ENCODE results near the gene H1-8.
"Not testable (repeated sequence)": the region's sequence is repeated elsewhere in the genome, so short reads cannot be mapped to it uniquely, and the experiment has no call there.

Gene H1-8

DNA sequence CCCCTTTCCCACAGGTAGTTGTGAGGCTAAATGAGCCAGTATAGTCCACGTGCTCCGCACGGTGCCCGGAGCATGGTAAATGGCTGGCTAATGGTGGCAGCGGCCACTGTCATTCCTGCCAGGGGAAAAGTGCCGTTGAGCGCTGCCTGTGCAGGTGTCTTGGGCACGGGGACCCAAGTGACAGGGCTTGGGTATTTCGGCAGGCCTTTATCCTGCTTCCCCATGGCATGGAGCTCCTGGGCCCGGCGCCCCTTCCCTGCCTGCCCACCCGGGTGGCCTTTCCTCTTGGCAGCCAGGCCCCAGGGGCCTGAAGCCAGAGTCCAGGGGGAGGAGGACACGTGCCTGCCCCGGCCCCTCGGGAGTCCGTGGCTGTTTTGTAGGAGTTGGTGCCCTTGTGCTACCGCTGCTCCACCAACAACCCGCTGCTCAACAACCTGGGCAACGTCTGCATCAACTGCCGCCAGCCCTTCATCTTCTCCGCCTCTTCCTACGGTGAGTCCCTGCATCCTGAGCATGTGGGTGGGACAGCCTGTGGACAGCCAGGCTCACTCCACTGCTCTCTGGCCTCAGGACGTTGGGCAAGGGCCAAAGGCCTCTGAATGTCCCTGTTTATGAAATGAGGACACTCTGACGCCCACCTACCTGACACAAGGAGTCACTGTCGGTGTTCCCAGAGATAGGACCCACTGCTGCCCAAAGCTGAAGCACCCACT is 27.7 kb upstream of the H1-8 start:
- not testable (repeated sequence) for DNase-seq (ENCODE audit: low read depth)

- DNase-seq (ENCODE audit: low read depth) = not testable (repeated sequence)
Measured at GRCh38 chr3:129515821-129516432, 27.0 kb upstream of the H1-8 start.

GRCh38 chr3:129517516-129517915 is 25.5 kb upstream of the H1-8 start:
- DNase-seq (ENCODE audit: low read depth) = no peak

DNA sequence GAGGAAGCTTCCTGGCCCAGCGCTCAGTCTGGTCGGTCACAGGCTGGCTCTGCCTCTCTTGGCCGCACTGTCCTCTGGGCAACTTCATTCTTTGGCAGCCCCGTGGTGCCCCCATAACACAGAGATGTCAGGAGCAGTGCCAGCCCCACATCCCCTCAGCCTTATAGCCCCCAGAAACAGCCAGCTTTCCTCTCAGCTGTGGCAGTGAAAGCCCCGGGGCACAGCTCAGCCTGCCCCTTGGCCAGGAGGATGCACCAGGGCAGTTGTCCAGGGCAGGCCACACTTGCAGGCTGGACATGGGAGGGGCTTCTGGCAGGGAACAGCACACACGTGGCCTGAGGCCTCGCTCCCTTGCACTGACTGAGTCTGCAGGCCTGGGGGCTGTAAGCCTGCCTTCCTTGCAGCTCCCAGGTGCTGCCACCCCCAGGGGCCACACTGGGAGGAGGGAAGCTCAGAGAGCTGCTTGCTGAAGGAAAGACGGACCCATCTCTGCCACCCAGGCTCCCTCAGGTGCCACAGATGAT is 24.9 kb upstream of the H1-8 start:
- no peak for DNase-seq (ENCODE audit: low read depth)

DNA sequence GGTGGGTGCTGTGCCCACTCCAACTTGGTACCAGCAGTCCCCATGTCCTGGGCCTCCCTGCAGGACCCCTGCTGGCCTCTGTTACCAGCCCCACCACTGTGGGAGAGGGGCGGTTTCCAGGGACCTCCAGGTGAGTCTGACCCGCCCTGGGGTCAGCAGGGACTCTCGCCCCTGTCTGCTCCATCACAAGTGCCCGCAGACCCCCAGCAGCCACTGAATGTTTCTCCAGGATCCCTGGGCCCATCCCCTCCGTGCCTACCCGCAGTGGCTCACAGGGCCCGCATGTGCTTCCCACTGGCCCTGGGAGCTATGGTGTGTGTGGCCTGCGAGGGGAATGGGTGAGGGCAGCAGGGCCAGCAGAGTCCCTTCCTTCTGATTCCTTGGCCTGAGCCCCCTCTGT is 24.4 kb upstream of the H1-8 start:
- no peak for DNase-seq (ENCODE audit: low read depth)

- DNase-seq (ENCODE audit: low read depth) = no peak
Measured at GRCh38 chr3:129519449-129519848, 23.5 kb upstream of the H1-8 start.

GRCh38 chr3:129519896-129520715 is 22.9 kb upstream of the H1-8 start:
- no peak for DNase-seq (ENCODE audit: low read depth)

DNA sequence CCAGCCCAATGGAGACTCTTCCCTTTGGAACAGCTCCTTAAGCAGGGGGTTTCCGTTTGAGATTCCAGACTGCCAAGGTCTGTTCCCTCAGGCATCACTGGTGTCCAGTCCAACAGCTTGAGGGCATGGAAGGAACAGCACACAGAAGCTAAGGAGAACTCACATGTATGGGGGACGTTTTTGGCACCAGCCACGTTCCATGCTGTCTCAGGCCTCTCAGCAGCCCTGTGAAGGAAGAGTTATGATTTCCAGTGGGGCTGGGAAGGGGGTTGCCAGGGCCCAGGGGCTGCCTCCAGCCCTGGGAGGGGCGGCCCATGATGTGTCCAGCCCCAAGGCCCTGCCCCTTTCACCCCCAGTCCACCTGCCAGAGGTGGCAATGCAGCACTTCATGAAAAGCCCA is 22.0 kb upstream of the H1-8 start:
- DNase-seq (ENCODE audit: low read depth) = no peak

GRCh38 chr3:129521611-129522010 is 21.4 kb upstream of the H1-8 start:
- no peak for DNase-seq (ENCODE audit: low read depth)

DNA sequence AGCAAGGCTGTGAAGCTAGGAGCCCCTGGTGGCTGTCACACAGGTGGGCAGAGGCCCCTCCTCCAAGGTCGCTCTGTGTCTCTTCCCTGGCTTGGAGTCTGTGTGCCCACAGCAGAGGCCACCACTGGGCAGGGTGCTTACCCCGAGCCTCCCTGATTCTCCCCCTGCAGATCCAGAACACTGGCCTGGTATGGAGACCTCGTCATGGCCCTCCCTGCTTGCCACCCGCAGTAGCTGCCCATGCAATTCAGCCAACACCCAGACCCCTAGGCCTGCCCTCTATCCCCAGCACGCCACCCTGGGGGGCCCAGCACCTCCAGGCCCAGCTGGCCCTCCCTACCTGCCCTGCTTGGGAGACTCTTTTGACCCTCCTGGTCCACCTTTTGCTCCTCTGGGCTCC is 20.0 kb upstream of the H1-8 start:
- DNase-seq (ENCODE audit: low read depth) = no peak

GRCh38 chr3:129524081-129524480 is 18.9 kb upstream of the H1-8 start:
- DNase-seq (ENCODE audit: low read depth) = no peak

- DNase-seq (ENCODE audit: low read depth) = no peak
Measured at GRCh38 chr3:129525341-129525968, 17.5 kb upstream of the H1-8 start.

DNA sequence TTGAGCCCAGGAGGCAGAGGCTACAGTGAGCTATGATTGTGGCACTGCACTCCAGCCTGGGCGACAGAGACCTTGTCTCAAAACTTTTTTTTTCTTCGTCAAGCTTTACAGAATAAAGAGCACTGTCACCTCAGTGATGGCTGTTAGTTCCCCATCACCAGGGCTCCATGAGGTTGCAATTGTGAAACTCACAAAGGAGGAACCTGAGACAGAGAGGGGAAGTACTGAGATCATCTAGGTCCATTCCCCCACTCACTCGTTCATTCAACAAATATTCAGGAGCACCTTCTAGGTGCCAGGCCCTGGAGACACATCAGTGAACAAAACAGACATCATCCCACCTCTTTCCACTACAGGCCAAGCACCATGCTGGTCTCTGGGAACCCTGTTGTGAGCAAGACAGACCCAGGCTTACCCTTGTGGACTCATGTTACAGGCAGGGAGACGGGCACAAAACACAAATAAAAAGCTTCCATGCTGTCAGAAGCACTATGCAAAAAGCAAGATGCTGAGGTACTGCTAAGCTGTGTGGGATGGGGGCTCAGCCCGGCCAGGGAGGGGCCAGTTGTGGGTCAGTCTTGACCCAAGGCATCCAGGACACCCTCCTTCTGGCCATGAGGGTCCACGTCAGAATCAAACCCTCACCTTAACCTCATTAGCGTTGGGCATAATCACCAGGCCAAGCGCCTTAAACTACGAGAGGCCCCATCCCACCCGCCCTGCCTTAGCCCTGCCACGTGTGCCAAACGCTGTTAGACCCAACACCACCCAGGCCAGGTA is 16.7 kb upstream of the H1-8 start:
- DNase-seq (ENCODE audit: low read depth) = no peak

GRCh38 chr3:129527262-129527661 is 15.7 kb upstream of the H1-8 start:
- no peak for DNase-seq (ENCODE audit: low read depth)

DNA sequence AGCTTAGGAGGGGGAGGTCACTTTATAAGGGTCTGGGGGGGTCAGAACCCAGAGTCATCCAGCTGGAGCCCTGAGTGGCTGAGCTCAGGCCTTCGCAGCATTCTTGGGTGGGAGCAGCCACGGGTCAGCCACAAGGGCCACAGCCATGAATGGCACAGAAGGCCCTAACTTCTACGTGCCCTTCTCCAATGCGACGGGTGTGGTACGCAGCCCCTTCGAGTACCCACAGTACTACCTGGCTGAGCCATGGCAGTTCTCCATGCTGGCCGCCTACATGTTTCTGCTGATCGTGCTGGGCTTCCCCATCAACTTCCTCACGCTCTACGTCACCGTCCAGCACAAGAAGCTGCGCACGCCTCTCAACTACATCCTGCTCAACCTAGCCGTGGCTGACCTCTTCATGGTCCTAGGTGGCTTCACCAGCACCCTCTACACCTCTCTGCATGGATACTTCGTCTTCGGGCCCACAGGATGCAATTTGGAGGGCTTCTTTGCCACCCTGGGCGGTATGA is 14.3 kb upstream of the H1-8 start, which contains the start of gene RHO:
TSS of gene RHO (plus strand) at position 51 of the 512 bp plus-strand sequence. CDS start at position 146, 95 bp downstream.
- no peak for DNase-seq (ENCODE audit: low read depth)

GRCh38 chr3:129529436-129530210 is 13.4 kb upstream of the H1-8 start:
- no peak for DNase-seq (ENCODE audit: low read depth)

- DNase-seq (ENCODE audit: low read depth) = no peak
Measured at GRCh38 chr3:129530251-129530791, 12.7 kb upstream of the H1-8 start.

DNA sequence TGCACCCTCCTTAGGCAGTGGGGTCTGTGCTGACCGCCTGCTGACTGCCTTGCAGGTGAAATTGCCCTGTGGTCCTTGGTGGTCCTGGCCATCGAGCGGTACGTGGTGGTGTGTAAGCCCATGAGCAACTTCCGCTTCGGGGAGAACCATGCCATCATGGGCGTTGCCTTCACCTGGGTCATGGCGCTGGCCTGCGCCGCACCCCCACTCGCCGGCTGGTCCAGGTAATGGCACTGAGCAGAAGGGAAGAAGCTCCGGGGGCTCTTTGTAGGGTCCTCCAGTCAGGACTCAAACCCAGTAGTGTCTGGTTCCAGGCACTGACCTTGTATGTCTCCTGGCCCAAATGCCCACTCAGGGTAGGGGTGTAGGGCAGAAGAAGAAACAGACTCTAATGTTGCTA is 12.2 kb upstream of the H1-8 start:
- DNase-seq (ENCODE audit: low read depth) = no peak

DNA sequence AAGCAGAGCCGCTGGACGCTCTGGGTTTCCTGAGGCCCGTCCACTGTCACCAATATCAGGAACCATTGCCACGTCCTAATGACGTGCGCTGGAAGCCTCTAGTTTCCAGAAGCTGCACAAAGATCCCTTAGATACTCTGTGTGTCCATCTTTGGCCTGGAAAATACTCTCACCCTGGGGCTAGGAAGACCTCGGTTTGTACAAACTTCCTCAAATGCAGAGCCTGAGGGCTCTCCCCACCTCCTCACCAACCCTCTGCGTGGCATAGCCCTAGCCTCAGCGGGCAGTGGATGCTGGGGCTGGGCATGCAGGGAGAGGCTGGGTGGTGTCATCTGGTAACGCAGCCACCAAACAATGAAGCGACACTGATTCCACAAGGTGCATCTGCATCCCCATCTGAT is 11.3 kb upstream of the H1-8 start:
- no peak for DNase-seq (ENCODE audit: low read depth)

GRCh38 chr3:129532261-129532660 is 10.7 kb upstream of the H1-8 start:
- DNase-seq (ENCODE audit: low read depth) = no peak

Measured in stimulated activated CD8-positive, alpha-beta memory T cell treated with anti-CD3 and anti-CD28 coated beads, Interleukin-15, amount 100 ng/mL, for 1 hour (primary cell).